HEK293T (cell line): ENCODE data around the gene TUBB3.
A peak's percentile ranks its signal among the peaks of the same experiment; 100 is the strongest.

ENCODE experiments used
- CTCF ChIA-PET: fragments of 350-600 bp; formaldehyde crosslinking; extraction: SDS; loops from one replicate; lab custom pipeline; 2021; ENCODE audit warnings: antibody characterized with exemption, inconsistent platforms; lab: Yijun Ruan, JAX
- POLR2A ChIA-PET: fragments of 350-600 bp; formaldehyde crosslinking; extraction: SDS; loops from one replicate; lab custom pipeline; 2020; ENCODE audit warnings: antibody characterized with exemption, inconsistent platforms; lab: Yijun Ruan, JAX
- DNase-seq: peaks from one replicate; pipeline ENCODE4 v3.0.0; 2012; ENCODE audit warnings: mixed read lengths; ENCODE audit errors: extremely low spot score
- ARNT ChIP-seq: fragments of 450-650 bp; IDR thresholded peaks from 2 replicates; pipeline ENCODE4 v1.6.1; 2017; ENCODE audit warnings: mild to moderate bottlenecking
- BHLHE40 ChIP-seq: fragments of 450-650 bp; IDR thresholded peaks from 2 replicates; pipeline ENCODE4 v1.6.1; 2016; ENCODE audit warnings: mild to moderate bottlenecking, moderate library complexity, borderline replicate concordance
- CTBP1 ChIP-seq: fragments of 450-650 bp; IDR thresholded peaks from 2 replicates; pipeline ENCODE4 v1.6.1; 2016; ENCODE audit warnings: borderline replicate concordance
- ELF4 ChIP-seq: fragments of 450-650 bp; IDR thresholded peaks from 2 replicates; pipeline ENCODE4 v1.6.1; 2017; ENCODE audit warnings: antibody characterized with exemption
- FOXA1 ChIP-seq: fragments of 450-650 bp; IDR thresholded peaks from 2 replicates; pipeline ENCODE4 v1.6.1; 2016; ENCODE audit warnings: mild to moderate bottlenecking
- FOXK2 ChIP-seq: fragments of 450-650 bp; IDR thresholded peaks from 2 replicates; pipeline ENCODE4 v1.6.1; 2016; ENCODE audit warnings: mild to moderate bottlenecking
- FOXM1 ChIP-seq: fragments of 450-650 bp; IDR thresholded peaks from 2 replicates; pipeline ENCODE4 v1.6.1; 2017; ENCODE audit warnings: mild to moderate bottlenecking, borderline replicate concordance
- HDGF ChIP-seq: fragments of 450-650 bp; IDR thresholded peaks from 2 replicates; pipeline ENCODE4 v1.6.1; 2017; ENCODE audit warnings: antibody characterized with exemption, borderline replicate concordance
- L3MBTL2 ChIP-seq: fragments of 450-650 bp; conservative IDR thresholded peaks from 2 replicates; pipeline ENCODE4 v1.6.1; 2016; ENCODE audit warnings: mild to moderate bottlenecking
- LEF1 ChIP-seq: fragments of 450-650 bp; IDR thresholded peaks from 2 replicates; pipeline ENCODE4 v1.6.1; 2017; ENCODE audit warnings: mild to moderate bottlenecking, borderline replicate concordance
- NFRKB ChIP-seq: fragments of 450-650 bp; IDR thresholded peaks from 2 replicates; pipeline ENCODE4 v1.6.1; 2016; ENCODE audit warnings: mild to moderate bottlenecking, moderate library complexity
- SP1 ChIP-seq: fragments of 450-650 bp; IDR thresholded peaks from 2 replicates; pipeline ENCODE4 v1.6.1; 2017
- SUZ12 ChIP-seq: fragments of 450-650 bp; IDR thresholded peaks from 2 replicates; pipeline ENCODE4 v1.6.1; 2016; ENCODE audit warnings: mild to moderate bottlenecking
- TARDBP ChIP-seq: fragments of 450-650 bp; IDR thresholded peaks from 2 replicates; pipeline ENCODE4 v1.6.1; 2016
- ZNF384 ChIP-seq: fragments of 450-650 bp; IDR thresholded peaks from 2 replicates; pipeline ENCODE4 v1.6.1; 2016
- TF ChIP-seq, protein P1 (sequence below): fragments of 450-650 bp; IDR thresholded peaks from 2 replicates; pipeline ENCODE4 v1.6.1; 2016

TUBB3 gene

GRCh38 chr16:89908236-89908635 is 14.9 kb upstream of the TUBB3 start:
- TF ChIP-seq ARNT = no peak
- TF ChIP-seq TARDBP = no peak
- TF ChIP-seq SUZ12 = no peak
- TF ChIP-seq LEF1 = no peak
- TF ChIP-seq CTBP1 = no peak
- no peak for TF ChIP-seq L3MBTL2
- TF ChIP-seq NFRKB = no peak
- TF ChIP-seq SP1 = no peak
- no peak for TF ChIP-seq FOXM1
- TF ChIP-seq ELF4 = no peak
- no peak for TF ChIP-seq FOXK2
- TF ChIP-seq, protein P1, sequence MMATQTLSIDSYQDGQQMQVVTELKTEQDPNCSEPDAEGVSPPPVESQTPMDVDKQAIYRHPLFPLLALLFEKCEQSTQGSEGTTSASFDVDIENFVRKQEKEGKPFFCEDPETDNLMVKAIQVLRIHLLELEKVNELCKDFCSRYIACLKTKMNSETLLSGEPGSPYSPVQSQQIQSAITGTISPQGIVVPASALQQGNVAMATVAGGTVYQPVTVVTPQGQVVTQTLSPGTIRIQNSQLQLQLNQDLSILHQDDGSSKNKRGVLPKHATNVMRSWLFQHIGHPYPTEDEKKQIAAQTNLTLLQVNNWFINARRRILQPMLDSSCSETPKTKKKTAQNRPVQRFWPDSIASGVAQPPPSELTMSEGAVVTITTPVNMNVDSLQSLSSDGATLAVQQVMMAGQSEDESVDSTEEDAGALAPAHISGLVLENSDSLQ = no peak
- TF ChIP-seq FOXA1 = no peak
- CTCF ChIA-PET = interaction anchor here (0.9 to 1.8 kb wide), 2 partner anchors 13 to 14 kb away, joined by 3 to 8 read pairs; partner anchors contain the start of gene TUBB3
- POLR2A ChIA-PET = interaction anchor here (1.2 to 3.3 kb wide), 3 partner anchors 10 to 35 kb away, joined by 4 to 14 read pairs (median 6); partner anchors contain the start of genes MC1R and TCF25
- no peak for DNase-seq

GRCh38 chr16:89909777-89910716 is 13.1 kb upstream of the TUBB3 start:
- POLR2A ChIA-PET = interaction anchor here (1.2 to 1.9 kb wide), 4 partner anchors 9 to 62 kb away, joined by 3 to 13 read pairs (median 8); partner anchors contain the start of genes MC1R, TCF25 and TUBB3
- TF ChIP-seq FOXK2 (no peak), LEF1 (no peak), SP1 (no peak), HDGF (no peak), SUZ12 (no peak), ELF4 (no peak), L3MBTL2 (no peak), ARNT (no peak), NFRKB (no peak), FOXM1 (no peak)
- TF ChIP-seq, protein P1 = no peak
- CTCF ChIA-PET = interaction anchor here (1.0 to 2.1 kb wide), 8 partner anchors 9 to 204 kb away, joined by 3 to 16 read pairs (median 4); partner anchors contain the start of genes MC1R and TUBB3
- DNase-seq = peak; percentile 84

- TF ChIP-seq ELF4 (no peak), SUZ12 (no peak), L3MBTL2 (no peak), NFRKB (no peak), ZNF384 (no peak), CTBP1 (no peak), ARNT (no peak), LEF1 (no peak), HDGF (no peak), FOXM1 (no peak), BHLHE40 (no peak), TARDBP (no peak)
- TF ChIP-seq, protein P1 = no peak
- ChIA-PET CTCF (interaction anchor here (1.0 to 2.1 kb wide), 7 partner anchors 8 to 205 kb away, joined by 3 to 16 read pairs (median 4); partner anchors contain the start of genes MC1R and TUBB3), POLR2A (interaction anchor here (1.2 to 1.9 kb wide), 4 partner anchors 8 to 62 kb away, joined by 3 to 13 read pairs (median 8); partner anchors contain the start of genes MC1R, TCF25 and TUBB3)
- no peak for DNase-seq
These were observed 12.3 kb upstream of the TUBB3 start for GRCh38 chr16:89910717-89911354.

DNA sequence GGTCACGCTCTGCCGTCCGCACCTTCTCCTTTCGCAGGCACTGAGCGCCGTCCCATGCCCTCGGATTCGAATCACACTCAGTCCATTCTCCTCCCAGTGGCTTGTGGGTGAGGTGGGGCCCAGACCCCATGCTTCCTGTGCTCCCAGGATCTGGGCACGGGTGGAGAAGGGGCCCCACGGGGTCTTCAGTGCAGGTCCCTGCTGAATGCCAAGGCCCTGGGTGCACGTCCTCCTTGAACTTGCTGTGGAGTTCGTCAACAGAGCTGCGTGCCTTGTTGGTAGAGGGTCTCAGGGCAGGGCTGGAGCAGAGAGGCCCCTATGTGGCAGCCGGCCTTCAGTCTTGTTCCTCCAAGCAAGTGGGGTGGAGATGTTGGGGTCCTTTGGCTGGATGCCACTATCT is 11.8 kb upstream of the TUBB3 start:
- ChIA-PET CTCF (interaction anchor here (2.1 kb wide), 1 partner anchor 11 kb away, joined by 16 read pairs; the partner anchor contains the start of gene TUBB3), POLR2A (interaction anchor here (1.9 kb wide), 1 partner anchor 38 kb away, joined by 13 read pairs; the partner anchor contains the start of gene TCF25)
- no peak for DNase-seq
- TF ChIP-seq L3MBTL2 = no peak
- TF ChIP-seq CTBP1 = no peak
- no peak for TF ChIP-seq FOXK2
- TF ChIP-seq ELF4 = no peak
- no peak for TF ChIP-seq ARNT
- no peak for TF ChIP-seq NFRKB
- no peak for TF ChIP-seq FOXM1
- TF ChIP-seq SUZ12 = no peak
- no peak for TF ChIP-seq SP1
- TF ChIP-seq HDGF = no peak
- TF ChIP-seq ZNF384 = no peak
- TF ChIP-seq FOXA1 = no peak
- no peak for TF ChIP-seq TARDBP
- TF ChIP-seq BHLHE40 = no peak
- TF ChIP-seq LEF1 = no peak
- TF ChIP-seq, protein P1 = no peak
